ENCODE measurements around the gene SBF1. TPM values are rescaled to one million over a fixed set of nuclear protein-coding genes. Genes with fewer than 3 reads are reported as not detected.

The SBF1 gene
- total RNA-seq, 2 donors from 2014 or later = 60.2 to 77.5 TPM

DNA sequence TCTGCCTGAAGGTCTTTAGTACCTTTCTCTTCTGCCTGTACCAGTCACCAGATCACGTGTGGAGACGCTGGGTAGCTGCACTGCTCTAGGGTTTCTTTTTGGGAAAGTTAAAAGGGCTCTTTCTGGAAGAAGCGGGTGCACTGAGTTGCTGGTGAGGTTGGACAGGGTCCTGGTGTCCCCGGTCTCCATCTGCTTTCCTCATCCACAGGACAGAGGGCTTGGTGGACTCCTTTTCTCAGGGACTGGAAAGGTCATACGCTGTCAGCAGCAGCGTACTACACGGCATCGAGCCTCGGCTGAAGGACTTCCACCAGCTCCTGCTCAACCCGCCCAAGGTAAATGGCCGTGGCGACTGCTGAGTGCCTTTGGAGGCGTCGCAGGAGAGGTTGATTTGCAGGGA lies 52.8 kb downstream of the SBF1 start:
- TF ChIP-seq, protein P1, sequence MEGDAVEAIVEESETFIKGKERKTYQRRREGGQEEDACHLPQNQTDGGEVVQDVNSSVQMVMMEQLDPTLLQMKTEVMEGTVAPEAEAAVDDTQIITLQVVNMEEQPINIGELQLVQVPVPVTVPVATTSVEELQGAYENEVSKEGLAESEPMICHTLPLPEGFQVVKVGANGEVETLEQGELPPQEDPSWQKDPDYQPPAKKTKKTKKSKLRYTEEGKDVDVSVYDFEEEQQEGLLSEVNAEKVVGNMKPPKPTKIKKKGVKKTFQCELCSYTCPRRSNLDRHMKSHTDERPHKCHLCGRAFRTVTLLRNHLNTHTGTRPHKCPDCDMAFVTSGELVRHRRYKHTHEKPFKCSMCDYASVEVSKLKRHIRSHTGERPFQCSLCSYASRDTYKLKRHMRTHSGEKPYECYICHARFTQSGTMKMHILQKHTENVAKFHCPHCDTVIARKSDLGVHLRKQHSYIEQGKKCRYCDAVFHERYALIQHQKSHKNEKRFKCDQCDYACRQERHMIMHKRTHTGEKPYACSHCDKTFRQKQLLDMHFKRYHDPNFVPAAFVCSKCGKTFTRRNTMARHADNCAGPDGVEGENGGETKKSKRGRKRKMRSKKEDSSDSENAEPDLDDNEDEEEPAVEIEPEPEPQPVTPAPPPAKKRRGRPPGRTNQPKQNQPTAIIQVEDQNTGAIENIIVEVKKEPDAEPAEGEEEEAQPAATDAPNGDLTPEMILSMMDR (IDR thresholded peaks at IDR 0.05) = no peak
- TF ChIP-seq POLR2A (IDR thresholded peaks at IDR 0.05) = no peak
- no peak overlapping the region for H3K27ac ChIP-seq
- peaks cover 34 to 37% of the 10 kb centered on the region in 2 donors for H3K36me3 ChIP-seq (replicated peaks in 1 of 2; ENCODE audit: insufficient read depth in 1 of 2, low read depth in 2 of 2)
- intact Hi-C loops (cut with DNase I) = loop anchor here (10.0 kb wide), 1 partner anchor 57 kb away; no protein-coding TSS in a partner anchor
- H3K9me3 ChIP-seq = no peaks in the 10 kb centered on the region
- WGBS, 2 donors = 90 to 95% methylated on average over 11 to 14 of the region's 14 CpGs
- H3K27me3 ChIP-seq = no peaks in the 10 kb centered on the region
- H3K4me3 ChIP-seq = no peak overlapping the region
- no peak for ATAC-seq
- DNase-seq = no peak
- H3K4me1 ChIP-seq = no peaks in the 10 kb centered on the region

DNA sequence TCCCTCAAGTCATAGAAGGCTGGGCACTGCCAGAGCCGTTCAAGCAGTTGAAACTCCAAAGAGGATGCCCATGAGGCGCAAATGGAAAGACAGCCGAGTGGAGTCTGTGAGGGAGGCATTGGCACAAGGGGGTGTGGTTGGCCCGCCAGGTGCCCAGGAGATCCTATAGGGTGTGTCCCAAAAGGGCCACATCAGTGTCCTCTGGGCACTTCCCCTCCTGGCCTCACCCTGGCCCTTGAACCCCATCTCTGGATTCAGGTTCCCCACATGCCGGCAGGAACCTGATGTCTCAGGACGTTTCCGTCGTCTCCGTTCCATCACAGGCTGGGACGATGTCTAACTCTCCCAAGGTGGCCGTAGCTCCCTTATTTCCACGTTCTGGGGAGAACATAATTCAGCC lies 54.3 kb downstream of the SBF1 start:
- ATAC-seq = no peak
- peaks cover 34 to 47% of the 10 kb centered on the region in 2 donors for H3K36me3 ChIP-seq (replicated peaks in 1 of 2; ENCODE audit: insufficient read depth in 1 of 2, low read depth in 2 of 2)
- H3K27me3 ChIP-seq = no peaks in the 10 kb centered on the region
- no peaks in the 10 kb centered on the region for H3K9me3 ChIP-seq
- H3K4me1 ChIP-seq = no peaks in the 10 kb centered on the region
- no peak for DNase-seq
- intact Hi-C loops (cut with DNase I) = loop anchor here (10.0 kb wide), 1 partner anchor 56 kb away; no protein-coding TSS in a partner anchor
- no peak overlapping the region for H3K4me3 ChIP-seq
- no peak overlapping the region for H3K27ac ChIP-seq
- 85 to 88% methylated on average over 12 of the region's 12 CpGs for WGBS, 2 donors
- TF ChIP-seq, protein P1 (IDR thresholded peaks at IDR 0.05) = no peak
- no peak for TF ChIP-seq POLR2A (IDR thresholded peaks at IDR 0.05)

DNA sequence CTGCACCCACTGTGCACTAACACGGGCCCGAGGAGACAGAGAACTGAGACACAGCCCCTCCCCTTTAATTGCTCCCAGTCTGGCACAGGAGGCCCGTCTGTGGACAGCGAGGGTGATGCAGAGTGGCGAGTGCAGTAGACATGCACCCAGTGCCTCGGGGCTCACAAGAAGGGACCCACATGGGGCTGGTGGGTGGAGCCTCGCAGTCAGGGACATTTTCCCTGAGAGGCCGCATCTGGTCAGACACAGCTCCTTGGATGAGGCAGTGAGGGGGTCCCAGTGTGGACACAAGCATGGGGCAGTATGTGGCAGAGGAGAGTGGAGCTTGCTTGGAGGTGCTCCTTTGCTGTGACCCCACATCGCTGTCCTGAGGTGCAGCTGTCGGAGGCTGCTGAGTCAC lies 54.8 kb downstream of the SBF1 start:
- WGBS, 2 donors = 93 to 100% methylated on average over 8 to 10 of the region's 10 CpGs
- Histone ChIP-seq H3K4me3 (no peak overlapping the region), H3K9me3 (no peaks in the 10 kb centered on the region), H3K36me3 (replicated peaks in 1 of 2; ENCODE audit: insufficient read depth in 1 of 2, low read depth in 2 of 2) (peaks cover 34 to 50% of the 10 kb centered on the region in 2 donors), H3K27me3 (no peaks in the 10 kb centered on the region), H3K27ac (no peak overlapping the region), H3K4me1 (no peaks in the 10 kb centered on the region)
- TF ChIP-seq, protein P1 (IDR thresholded peaks at IDR 0.05) = no peak
- no peak for TF ChIP-seq POLR2A (IDR thresholded peaks at IDR 0.05)
- intact Hi-C loops (cut with DNase I) = loop anchor here (10.0 kb wide), 1 partner anchor 55 kb away; no protein-coding TSS in a partner anchor
- ATAC-seq (no peak), DNase-seq (no peak)

DNA sequence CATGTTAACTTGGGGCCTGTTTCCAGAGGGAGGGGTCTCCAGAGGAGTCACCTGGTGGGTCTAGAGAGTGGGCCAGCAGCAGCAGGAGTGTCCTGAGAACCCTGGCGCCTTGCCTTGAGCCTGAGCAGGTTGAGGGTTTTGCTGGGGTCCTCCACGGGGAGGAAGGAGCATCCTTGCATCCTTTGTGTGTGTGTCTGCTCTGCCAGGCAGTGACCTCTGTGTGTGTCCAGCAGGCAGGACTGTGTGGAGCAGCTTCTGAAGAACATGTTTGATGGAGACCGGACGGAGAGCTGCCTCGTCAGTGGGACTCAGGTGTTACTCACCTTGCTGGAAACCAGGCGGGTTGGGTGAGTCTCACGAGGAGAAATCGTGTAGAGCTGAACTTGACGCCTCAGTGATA lies 55.7 kb downstream of the SBF1 start:
- Histone ChIP-seq H3K9me3 (no peaks in the 10 kb centered on the region), H3K4me1 (no peaks in the 10 kb centered on the region), H3K27ac (no peak overlapping the region), H3K4me3 (no peak overlapping the region), H3K27me3 (no peaks in the 10 kb centered on the region), H3K36me3 (replicated peaks in 1 of 2; ENCODE audit: insufficient read depth in 1 of 2, low read depth in 2 of 2) (peaks cover 34 to 48% of the 10 kb centered on the region in 2 donors)
- TF ChIP-seq POLR2A (IDR thresholded peaks at IDR 0.05) = no peak
- TF ChIP-seq, protein P1 (IDR thresholded peaks at IDR 0.05) = no peak
- ATAC-seq (no peak), DNase-seq (no peak)
- WGBS, 2 donors = 90 to 93% methylated on average over 9 of the region's 9 CpGs
- intact Hi-C loops (cut with DNase I) = no loop called here

DNA sequence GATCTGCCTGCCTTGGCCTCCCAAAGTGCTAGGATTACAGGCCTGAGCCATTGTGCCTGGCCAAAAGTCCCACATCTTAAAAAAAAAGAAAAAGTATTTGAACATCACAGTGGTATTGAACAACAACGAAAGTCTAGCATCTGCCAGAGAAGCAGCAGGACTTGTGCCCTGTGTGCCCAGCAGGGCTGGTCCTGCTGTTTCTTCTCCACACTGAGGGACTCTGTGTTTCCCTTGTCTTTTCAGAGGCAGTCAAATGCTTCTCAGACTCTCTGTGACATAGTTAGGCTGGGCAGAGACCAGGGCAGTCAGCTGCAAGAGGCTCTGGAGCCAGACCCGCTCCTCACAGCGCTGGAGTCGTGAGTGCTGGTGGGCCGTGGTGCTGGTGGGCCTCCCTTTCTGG lies 56.2 kb downstream of the SBF1 start:
- no peaks in the 10 kb centered on the region for H3K9me3 ChIP-seq
- no peak overlapping the region for H3K27ac ChIP-seq
- H3K4me1 ChIP-seq = no peaks in the 10 kb centered on the region
- TF ChIP-seq, protein P1 (IDR thresholded peaks at IDR 0.05) = no peak
- TF ChIP-seq POLR2A (IDR thresholded peaks at IDR 0.05) = no peak
- H3K4me3 ChIP-seq = no peak overlapping the region
- intact Hi-C loops (cut with DNase I) = no loop called here
- no peak for ATAC-seq
- no peaks in the 10 kb centered on the region for H3K27me3 ChIP-seq
- 97 to 100% methylated on average over 1 to 5 of the region's 5 CpGs for WGBS, 2 donors
- no peak for DNase-seq
- peaks cover 34 to 48% of the 10 kb centered on the region in 2 donors for H3K36me3 ChIP-seq (replicated peaks in 1 of 2; ENCODE audit: insufficient read depth in 1 of 2, low read depth in 2 of 2)

All from body of pancreas (tissue), 4 donors.